NOMO-1 treated with DMSO at 0.1 percent for 48 hours (cell line): ENCODE results near the gene PRMT3.
A peak's percentile ranks its signal among the peaks of the same experiment; 100 is the strongest.
"Not testable (repeated sequence)": the region's sequence is repeated elsewhere in the genome, so short reads cannot be mapped to it uniquely, and the experiment has no call there.

Experiments used
- DNase-seq: peaks from one replicate; lab custom pipeline; 2025; ENCODE audit not compliant: unreplicated experiment; lab: John Stamatoyannopoulos, UW

PRMT3 gene

DNA sequence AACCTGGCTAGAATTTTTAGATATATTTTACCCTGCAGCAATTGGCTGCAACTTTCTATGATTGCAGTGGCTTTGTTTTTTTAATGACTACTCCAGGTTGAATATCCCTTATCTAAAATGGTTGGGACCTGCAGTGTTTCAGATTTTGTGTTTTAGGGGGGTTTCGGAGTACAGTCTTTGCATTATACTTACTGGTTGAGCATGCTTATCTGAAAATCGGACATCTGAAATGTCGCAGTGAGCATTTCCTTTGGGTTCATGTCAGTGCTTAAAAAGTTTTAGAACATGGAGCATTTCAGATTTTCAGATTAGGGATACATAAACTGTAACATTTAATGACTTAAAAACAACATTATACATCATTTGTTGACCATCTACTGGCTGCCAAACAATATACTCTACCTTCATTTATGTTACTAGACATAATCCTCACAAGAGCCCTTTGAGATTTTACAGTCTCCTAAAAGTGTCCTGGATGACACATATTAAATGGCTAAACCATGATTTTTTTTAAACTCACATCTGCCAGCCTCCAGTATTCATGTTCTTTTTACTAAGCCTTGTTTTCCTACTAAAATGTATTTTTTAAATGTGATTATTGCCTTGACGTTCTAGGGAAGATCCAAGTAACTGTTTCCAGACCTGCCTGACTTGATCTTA is 66.3 kb downstream of the PRMT3 start:
- DNase-seq, result no peak

DNA sequence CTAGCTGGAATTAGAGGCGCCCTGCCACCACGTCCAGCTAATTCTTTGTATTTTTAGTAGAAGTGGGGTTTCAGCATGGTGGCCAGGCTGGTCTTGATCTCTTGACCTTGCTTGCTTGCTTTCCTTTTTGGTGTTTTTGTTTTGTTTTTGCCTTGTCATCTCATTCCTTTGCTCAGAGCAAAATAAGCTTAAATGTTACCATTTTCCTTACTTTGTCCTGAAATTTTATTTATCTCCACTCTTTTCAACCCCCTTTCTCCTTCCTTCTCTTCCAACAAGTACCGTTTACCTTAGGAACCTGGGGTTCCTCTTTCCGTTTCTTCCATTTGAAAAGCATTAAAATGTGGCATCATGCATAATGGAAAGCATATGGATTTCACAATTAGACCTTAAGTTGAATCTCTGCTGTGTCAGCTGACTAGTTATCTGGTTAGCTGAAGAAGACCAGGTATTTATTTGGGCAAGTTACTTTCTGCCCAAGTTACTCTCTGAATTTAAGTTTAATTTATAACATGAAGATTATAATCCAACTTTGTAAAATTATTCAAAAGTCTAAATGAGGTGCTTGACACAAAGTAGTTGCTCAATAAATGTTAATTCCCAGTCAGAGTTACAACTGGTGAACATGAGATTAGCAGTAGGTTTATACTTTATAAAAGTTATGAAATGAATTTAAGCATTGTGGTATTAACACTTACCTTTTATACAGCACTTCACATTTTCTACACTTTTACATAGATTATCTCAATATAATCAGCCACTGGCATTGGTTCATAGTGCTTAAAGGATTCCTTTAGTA is 69.7 kb downstream of the PRMT3 start:
- DNase-seq, result peak; percentile 1

DNA sequence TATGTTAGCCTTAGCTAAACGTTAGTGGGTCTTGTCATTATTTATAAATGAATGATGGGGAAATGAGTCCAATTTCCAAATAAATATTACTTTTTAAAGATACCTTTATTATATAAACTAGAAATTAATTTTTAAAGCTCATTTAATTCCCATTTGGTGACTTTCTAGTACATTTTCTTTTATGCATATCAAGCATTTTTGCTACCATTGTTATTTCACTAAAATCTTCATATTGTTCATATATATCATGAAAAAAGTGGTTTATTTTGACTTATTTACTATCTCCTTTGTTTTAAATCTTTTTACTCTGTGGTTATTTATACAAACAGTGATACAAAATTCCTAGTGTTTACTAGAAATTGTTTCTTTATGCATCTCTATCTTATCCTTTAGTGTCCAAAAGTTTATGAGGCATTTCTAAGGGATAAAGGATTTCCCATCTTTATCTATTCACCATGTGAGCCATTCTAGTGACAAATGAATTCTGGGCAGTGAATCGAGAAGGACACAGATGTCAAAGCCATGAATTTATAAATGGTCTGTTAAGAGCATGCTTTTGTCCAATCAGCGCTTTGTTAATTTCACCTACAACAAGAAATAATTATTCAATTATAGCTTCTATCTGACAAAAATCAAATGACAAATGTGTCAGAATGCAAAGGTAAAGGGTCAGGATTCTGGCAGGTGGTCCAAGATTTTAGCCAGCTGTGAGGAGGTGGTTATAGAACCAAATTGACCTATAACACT is 70.6 kb downstream of the PRMT3 start:
- no peak for DNase-seq

DNA sequence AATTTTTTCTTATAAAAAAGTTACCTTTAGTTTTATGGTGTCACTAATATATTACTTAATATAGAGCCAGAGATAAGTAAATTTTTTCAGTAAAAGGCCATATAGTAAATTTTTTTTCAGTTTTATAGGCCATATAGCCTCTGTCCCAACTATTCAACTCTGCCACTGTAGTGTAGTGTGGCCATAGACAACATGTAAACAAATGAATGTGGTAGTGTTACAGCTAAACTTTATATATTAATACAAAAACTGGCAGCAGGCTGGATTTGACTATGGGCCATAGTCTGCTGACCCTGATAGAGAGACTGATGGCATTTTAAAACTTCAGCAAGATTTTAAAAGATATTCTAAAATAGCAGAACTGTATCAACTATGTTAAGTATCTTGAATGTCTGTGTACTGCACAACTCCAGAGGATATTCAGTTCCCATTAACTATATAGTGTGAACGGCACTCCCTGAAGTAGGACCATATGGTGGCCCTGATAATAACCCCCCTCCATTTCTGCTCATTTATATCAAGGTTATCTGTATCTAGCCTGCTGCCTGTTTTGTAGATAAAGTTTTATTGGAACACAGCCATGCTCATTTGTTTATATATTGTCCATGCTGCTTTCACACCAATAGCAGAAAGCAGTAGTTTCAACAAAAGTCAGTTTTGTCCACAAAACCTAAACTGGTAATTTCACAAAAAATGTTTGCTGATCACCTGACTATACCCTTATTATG is 71.6 kb downstream of the PRMT3 start:
- no peak for DNase-seq

DNA sequence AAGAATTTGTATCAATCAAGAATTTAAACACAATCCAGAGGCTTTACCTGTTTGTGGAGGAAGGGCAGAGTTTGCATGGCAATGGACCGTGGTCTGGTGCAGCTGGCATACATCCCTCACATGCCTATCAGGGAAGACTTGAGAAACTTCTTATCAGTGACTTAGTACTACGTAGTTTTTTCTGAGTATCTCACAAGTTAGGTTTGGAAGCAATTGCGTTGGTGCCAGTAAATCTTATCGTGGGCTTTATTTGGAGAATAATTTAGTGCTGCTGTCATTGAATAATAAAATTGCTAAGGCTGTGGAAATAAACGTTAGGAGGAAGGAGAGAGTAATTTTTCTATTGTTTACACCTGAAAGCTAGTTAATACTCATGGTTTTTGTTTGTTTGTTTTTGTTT is 72.3 kb downstream of the PRMT3 start:
- no peak for DNase-seq

DNA sequence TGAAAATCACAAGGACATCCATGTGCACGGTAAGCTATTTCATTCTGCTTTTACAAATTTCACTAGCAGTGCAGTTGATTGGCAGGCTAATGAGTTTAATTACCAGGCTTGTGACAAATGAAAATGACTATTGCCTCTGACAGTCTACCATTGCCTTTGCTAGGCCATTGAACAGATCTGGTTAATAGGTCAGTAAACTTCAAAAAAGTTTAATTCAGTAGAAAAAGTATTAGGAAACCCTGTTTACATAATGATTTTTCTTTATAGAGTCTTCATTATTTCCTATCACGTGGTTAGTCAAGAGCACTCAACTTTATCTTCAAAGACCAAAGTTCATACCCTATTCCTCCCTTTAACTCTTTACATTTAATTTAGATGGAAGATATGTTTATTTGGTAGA is 77.0 kb downstream of the PRMT3 start:
- no peak for DNase-seq

DNA sequence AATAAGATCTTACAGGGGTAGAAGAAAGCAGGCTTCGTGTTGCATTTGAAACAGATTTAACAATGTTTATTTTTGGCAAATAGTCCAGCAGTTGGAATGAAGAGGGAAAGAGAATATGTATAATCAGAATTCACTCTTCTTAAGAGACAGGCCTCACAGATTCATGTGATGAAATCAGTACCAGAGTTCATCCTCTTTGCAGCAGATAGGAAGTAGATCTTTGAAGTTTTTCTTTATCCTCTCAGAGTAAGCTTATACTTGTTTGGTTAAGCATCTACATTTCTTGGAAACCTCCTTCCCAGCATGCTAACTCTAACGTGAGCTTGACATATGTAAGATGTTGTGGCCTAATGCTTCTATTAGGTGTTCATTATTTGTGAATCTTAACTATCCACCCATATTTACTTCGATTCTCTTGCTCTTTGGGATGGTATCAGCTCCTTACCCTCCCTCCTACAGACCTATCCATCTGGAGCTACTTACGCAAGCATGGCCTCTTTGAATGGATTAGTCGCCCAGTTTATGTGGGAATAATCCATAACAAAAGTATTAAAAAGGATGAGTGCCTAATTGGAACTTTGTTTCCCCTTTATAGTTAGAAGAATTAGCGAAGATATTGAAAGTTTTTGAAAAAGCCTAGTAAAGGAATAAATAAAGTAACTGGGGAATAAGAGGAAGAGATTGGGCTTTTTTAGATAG is 80.1 kb downstream of the PRMT3 start:
- DNase-seq, result no peak

DNA sequence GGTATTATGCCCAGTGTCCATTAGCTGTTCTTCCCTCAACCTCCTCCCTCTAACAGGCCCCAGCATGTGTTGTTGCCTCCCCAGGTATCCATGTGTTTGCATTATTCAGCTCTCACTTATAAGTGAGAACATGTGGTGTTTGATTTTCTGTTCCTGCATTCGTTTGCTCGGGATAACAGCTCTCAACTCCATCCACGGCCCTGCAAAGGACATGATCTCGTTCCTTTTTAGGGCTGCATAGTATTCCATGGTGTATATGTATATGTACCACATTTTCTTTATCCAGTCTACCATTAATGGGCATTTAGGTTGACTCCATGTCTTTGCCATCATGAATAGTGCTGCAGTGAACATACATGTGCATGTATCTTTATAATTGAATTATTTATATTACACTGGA is 82.8 kb downstream of the PRMT3 start:
- DNase-seq, result no peak

DNA sequence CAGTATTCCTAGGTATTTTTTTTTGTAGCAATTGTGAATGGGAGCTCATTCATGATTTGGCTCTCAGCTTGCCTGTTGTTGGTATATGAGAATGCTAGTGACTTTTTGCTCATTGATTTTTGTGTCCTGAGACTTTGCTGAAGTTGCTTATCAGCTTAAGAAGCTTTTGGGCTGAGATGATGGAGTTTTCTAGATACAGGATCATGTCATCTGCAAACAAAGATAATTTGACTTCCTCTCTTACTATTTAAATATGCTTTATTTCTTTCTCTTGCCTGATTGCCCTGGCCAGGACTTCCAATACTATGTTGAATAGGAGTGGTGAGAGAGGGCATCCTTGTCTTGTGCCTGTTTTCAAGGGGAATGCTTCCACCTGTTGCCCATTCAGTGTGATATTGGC is 84.4 kb downstream of the PRMT3 start:
- not testable (repeated sequence) for DNase-seq

DNA sequence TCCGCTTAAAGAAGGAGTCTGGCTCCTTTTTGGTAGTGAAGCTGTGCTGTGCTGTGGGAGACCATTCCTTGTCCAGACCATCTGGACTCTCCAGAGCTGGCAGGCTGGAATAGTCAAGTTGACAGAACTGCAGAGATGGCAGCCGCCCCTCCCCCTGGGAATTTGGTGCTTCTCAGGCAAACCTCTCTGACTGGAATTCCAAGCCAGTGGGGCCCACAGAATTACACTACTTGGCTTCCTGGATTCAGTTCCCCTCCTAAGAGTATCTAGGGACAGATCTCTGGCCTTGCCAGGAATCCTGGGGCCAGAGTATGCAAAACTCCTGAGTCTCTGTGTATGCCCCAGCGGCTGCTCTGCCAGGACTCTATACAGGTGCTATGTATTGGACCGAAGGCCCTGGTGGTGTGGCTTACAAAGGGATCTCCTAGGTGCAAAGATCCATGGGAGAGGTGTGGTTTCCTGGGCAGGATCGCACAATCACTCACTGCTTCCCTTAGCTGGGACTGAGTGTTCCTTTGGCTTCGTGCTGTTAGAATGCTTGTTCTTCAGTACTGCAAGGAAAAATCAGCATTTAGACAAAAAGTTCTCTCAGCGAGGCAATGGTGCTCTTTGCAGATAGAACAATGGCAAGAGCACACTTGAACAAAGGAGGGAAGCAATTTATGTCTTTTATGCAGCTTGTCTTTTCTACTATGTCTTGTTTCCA is 86.8 kb downstream of the PRMT3 start:
- no peak for DNase-seq

DNA sequence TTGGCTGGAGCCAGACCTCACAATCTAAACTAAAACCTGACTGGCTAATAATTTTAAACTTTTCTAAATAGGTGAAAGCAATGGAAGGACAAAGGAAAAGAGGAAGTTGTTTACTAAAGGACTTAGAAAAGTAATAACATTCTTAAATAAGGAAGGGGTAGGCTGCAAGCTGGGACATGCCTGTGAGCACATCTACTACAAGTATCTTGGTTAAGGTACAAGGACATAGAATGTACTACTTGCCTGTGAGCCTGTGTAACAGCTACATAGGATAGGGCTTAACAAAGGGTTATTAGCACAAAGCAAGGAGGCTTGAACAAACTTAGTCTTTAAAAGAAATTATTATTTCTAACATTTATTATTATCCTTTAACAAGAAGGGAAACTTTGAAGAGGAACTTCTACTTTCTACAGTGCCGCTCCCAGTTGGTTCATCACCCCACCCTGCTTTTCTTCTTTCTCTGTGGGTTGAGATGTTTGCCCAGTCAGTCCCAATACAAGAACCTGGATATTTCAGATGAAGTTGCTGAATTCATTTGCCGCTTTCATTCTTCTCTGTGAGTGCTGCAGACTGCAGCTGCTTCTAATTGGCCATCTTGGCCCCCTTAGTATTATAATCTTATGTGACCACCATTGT is 87.5 kb downstream of the PRMT3 start:
- peak; percentile 85 for DNase-seq

DNA sequence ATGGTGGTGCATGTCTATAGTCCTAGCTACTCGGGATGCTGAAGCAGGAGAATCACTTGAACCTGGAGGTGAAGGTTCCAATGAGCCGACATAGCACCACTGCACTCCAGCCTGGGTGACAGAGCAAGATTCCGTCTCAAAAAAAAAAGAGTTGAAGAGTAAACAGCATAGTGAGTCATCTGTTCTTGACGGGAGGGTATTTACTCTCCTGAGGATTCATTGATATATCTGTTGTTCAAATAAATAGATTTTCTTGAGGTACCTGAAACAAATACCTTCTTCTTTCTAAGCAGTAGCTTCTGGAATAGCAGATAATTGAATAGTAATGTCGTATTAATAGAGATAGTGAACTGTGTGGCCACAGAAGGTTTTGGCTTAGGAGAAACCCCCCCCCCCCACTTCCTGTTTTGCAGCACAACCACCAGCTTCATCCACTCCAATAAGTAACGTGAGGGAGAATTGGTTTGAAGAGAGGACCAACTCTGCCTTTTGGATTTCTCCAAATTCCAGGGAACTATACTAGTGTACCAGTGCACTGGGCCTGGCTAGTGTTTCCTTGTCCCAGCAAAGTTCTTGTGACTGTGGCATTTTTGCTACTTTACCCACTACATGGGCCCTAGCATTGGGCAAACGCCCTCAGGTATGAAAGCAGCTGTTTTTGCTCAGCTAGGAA is 90.0 kb downstream of the PRMT3 start:
- no peak for DNase-seq

DNA sequence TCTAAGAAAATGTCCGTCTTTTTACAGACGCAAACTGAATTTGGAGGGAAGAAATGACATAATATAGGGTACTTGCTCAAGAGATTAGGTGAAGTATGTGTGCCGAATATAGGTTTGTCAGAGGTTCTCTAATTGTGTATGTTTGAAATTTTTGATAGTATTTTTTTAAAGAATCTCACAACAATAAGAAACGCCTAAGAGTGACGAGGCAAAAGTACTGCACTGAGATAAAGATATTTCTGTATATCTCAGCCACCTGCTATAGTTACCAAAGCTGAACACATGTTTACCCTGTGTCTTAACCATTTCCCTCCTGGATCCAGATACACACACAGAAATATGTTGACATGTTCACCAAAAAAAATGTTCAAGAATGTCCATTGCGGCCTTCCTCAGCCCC is 92.0 kb downstream of the PRMT3 start:
- no peak for DNase-seq

DNA sequence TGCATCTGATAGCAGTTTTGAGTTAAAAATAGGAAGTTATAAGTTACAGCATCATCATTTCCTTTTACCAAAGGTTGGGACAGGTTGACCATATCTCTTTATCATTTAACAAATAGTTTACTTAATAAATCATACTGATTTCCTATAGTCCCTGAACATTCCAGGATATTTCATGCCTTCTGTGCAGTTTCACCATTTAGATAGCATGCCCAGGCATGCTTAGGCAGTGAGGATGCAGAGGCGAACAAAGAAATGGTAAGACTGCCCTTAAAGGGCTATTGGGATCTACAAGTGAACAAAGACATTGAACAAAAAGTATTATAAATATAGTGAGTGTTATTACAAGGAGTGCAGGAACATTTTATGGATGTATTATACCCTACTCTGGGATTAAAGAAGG is 96.4 kb downstream of the PRMT3 start:
- no peak for DNase-seq

DNA sequence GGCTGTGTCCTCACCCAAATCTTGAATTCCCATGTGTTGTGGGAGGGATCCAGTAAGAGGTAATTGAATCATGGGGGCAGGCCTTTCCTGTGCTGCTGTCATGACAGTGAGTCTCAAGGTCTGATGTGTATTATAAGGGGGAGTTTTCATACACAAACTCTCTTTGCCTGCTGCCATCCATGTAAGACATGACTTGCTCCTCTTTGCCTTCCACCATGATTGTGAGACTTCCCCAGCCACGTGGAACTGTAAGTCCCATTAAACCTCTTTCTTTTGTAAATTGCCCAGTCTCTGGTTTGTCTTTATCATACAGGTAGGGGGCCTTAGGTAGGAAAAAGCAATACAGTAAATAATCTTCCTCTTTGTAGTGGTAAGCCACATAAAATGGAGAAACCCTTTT is 96.9 kb downstream of the PRMT3 start:
- not testable (repeated sequence) for DNase-seq

DNA sequence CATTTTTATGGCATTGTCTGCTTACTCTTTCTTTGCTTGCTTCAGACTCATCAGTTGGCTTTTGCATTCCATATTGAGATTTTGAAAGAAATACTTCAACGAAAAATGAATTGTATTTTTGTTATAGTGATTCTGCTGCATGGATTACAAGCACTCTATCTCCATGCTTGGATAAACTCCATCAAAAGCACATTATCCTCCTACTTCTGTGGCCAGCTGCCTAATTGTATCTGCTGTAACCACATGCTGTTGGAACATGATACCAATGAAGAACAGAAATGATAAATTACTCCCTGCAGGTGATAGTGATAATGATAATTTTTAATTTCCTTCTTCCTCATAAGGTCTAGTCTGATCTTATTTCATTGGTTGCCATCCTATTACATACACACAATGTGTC is 100.8 kb downstream of the PRMT3 start:
- no peak for DNase-seq

DNA sequence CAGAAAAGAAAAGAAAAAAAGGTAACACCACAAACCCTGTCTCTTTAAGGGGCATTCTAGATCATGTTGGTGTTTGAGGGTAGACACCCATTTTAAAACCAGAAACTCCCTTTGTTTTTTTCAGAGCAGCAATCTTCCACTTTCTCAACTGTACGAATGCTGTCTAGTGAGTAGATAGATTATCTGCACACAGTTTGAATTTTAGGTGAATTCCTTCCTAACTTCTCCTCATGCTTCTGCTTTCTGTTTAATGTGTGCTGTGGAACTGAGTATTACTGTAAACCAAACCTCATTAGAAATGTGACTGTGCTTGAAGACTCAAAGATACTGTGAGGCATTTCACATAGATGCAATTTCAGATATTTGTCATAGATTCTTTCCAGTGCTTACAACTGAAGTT is 102.4 kb downstream of the PRMT3 start:
- DNase-seq, result no peak

DNA sequence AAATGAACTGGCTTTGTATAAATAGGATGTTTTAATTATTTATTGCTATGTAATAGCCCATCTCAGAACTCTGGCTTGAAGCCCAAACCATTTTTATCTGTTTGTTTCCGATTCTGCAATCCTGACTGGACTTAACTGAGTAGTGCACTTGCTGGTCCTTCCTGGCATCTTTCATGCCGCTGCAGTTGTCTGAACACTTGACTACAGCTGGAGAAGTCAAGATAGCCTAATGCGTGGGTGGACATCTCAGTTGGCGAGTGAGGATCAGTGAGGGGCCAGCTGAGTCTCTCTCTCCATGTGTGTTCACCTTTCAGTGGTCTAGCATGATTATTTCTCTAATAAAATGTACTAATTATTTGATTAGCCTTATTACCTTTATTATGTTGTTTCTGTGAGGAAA is 105.8 kb downstream of the PRMT3 start:
- no peak for DNase-seq

DNA sequence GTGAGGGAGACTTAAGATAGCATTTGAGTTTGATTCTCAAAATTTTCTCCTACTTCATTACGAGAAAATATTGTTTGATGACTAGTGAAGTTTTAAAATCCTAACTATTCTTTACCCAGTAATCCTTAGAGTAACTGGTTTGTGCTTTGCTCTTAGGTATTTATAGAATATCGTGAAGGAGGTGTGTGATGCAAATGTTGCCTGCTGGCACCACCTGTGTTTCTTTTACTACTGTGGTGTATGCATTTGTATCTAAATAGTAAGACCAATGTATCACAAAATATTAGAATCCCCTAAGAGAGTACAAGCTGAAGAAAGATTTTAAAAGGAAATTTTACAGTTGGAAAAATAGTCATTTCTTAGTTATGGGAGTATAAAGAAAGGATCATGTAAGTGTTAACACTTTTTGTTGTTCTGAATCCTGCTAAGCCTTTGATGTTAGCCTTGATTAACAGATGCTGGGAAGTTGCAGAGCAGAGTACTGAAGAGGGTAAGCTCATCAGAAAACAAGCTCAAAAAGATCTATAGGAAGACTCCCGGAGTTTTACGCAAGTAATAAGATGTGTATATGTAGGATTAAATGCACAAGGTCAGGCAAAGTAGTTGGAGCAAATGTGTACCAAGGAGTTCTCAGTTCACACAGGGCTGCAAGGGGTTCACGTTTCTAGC is 109.7 kb downstream of the PRMT3 start:
- DNase-seq, result no peak
